ENCODE measurements around the gene KIAA0232. TPM values are rescaled to one million over a fixed set of nuclear protein-coding genes. Genes with fewer than 3 reads are reported as not detected.

KIAA0232 gene
- total and polyA plus RNA-seq, 10 of the 15 experiments (the other 5 are each of a cell fraction or from before 2014, with no cell fraction given), result 2.8 to 15.1 (median 10.8) TPM

DNA sequence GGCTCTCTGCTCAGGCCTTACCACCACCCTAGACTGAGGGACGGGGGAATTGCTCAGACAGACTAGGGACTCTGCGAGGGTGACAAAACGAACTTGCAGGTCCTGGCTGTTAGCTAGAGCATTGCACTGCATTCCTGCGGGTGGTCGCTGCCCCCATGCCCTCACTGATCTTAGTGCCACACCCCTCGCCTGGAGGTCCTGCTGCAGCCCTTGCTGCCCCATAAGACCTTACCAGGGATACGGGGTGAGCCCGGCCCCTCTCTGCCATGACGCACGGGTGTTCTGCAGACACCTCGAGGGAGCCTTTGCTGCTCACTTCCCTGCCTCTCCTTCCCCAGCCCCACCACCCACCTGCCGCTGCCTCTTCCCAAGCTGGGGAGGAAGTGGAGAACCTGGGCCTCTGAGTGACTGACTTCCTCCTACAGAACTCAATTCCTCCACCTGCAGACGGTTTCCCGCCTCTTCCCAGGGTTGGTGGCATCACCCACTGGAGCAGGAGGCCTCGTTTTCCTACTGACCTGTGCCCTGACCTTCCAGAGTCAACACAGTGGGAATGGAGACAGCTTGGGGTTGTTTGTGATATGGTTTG, 107.3 kb downstream of the KIAA0232 start:
- CTCF ChIA-PET, result interaction anchor here (0.6 kb wide), 1 partner anchor 9 kb away, joined by 3 read pairs; no protein-coding TSS in a partner anchor
- Histone ChIP-seq H3K9me3 (replicated peaks; ENCODE audit: control insufficient read depth, insufficient read depth, low read length) (peaks cover 9% of the 10 kb centered on the region; the same call in 1 of the 3 replicates), H3K27ac (ENCODE audit: control insufficient read depth, insufficient read depth) (no peak overlapping the region), H3K4me1 (ENCODE audit: control insufficient read depth, insufficient read depth, low read length) (peaks cover 11% of the 10 kb centered on the region), H3K36me3 (ENCODE audit: control insufficient read depth in 2 of 2, insufficient read depth in 2 of 2, low read length in 1 of 2) (no peaks in the 10 kb centered on the region), H4K20me1 (ENCODE audit: control insufficient read depth, insufficient read depth) (no peaks in the 10 kb centered on the region), H2AFZ (ENCODE audit: control insufficient read depth, low read depth, low read length) (no peak overlapping the region), H3K4me3 (no peak overlapping the region), H3K79me2 (ENCODE audit: control insufficient read depth, insufficient read depth, low read length) (no peaks in the 10 kb centered on the region), H3K4me2 (ENCODE audit: control insufficient read depth, insufficient read depth) (no peak overlapping the region), H3K9ac (ENCODE audit: control insufficient read depth, insufficient read depth, low read length) (no peak overlapping the region), H3K27me3 (replicated peaks in 1 of 2; ENCODE audit: control insufficient read depth in 2 of 2, insufficient read depth in 2 of 2, low read length in 1 of 2) (no peaks in the 10 kb centered on the region)
- TF ChIP-seq MTA3 (IDR thresholded peaks at IDR 0.05; ENCODE audit: borderline replicate concordance, low read length), result no peak
- no peak for TF ChIP-seq MLLT1 (IDR thresholded peaks at IDR 0.05)
- TF ChIP-seq, protein P1, sequence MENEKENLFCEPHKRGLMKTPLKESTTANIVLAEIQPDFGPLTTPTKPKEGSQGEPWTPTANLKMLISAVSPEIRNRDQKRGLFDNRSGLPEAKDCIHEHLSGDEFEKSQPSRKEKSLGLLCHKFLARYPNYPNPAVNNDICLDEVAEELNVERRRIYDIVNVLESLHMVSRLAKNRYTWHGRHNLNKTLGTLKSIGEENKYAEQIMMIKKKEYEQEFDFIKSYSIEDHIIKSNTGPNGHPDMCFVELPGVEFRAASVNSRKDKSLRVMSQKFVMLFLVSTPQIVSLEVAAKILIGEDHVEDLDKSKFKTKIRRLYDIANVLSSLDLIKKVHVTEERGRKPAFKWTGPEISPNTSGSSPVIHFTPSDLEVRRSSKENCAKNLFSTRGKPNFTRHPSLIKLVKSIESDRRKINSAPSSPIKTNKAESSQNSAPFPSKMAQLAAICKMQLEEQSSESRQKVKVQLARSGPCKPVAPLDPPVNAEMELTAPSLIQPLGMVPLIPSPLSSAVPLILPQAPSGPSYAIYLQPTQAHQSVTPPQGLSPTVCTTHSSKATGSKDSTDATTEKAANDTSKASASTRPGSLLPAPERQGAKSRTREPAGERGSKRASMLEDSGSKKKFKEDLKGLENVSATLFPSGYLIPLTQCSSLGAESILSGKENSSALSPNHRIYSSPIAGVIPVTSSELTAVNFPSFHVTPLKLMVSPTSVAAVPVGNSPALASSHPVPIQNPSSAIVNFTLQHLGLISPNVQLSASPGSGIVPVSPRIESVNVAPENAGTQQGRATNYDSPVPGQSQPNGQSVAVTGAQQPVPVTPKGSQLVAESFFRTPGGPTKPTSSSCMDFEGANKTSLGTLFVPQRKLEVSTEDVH (IDR thresholded peaks at IDR 0.05; ENCODE audit: low read depth, partially characterized antibody), result no peak
- no TSS peak for BruUV-seq (replicated peaks)
- in situ Hi-C loops (cut with MboI), result no loop called here
- SMC1A ChIA-PET (ENCODE audit: uncharacterized antibody, unreplicated experiment), result no interaction called here
- DNase-seq (ENCODE audit: low read depth, low spot score) (no peak), FAIRE-seq (no peak), ATAC-seq (no peak)
- RAD21 ChIA-PET (ENCODE audit: unreplicated experiment), result no interaction called here
- POLR2A ChIA-PET, result no interaction called here
- intact Hi-C loops (cut with micrococcal nuclease; ENCODE audit: unreplicated experiment), result loop anchor here (5.0 kb wide), 1 partner anchor 182 kb away; no protein-coding TSS in a partner anchor
- 83% methylated on average over 15 of the region's 15 CpGs for WGBS (ENCODE audit: insufficient coverage, insufficient replicate concordance, low lambda C conversion rate, missing lambda C conversion rate)

All from GM12878 (cell line).